Activated B cell treated with CpG ODN at 0.5 μM for 24 hours (primary cell): Measurements from ENCODE around the gene FIP1L1. TPM values are rescaled to one million over a fixed set of nuclear protein-coding genes. Genes with fewer than 3 reads are reported as not detected.

Source experiments
- ATAC-seq: fragments of 200-7000 bp; cut with Tn5 transposase; one replicate; pipeline ENCODE4 v1.10.0; 2021; ENCODE audit warnings: low read depth, mild to moderate bottlenecking, moderate library complexity
- CTCF ChIA-PET: fragments of 350-600 bp; sonication (Branson Sonifier 250); formaldehyde crosslinking; loops from one replicate; lab custom pipeline; 2021; ENCODE audit warnings: antibody characterized with exemption; lab: Charles Lee
- POLR2A ChIA-PET: fragments of 350-600 bp; sonication (Branson Sonifier 250); formaldehyde crosslinking; loops from one replicate; lab custom pipeline; 2021; ENCODE audit warnings: antibody characterized with exemption; lab: Charles Lee
- DNase-seq: peaks from one replicate; pipeline ENCODE4 v3.0.0; 2022
- H3K27ac Mint-ChIP-seq: one replicate; pipeline ENCODE4 v1.8.0; 2020; ENCODE audit warnings: mixed read lengths
- H3K27me3 Mint-ChIP-seq: one replicate; pipeline ENCODE4 v1.8.0; 2021; ENCODE audit warnings: mixed read lengths
- H3K36me3 Mint-ChIP-seq: one replicate; pipeline ENCODE4 v1.8.0; 2021; ENCODE audit warnings: low read depth, mixed read lengths
- H3K4me1 Mint-ChIP-seq: one replicate; pipeline ENCODE4 v1.8.0; 2021; ENCODE audit warnings: mixed read lengths
- H3K4me3 Mint-ChIP-seq: one replicate; pipeline ENCODE4 v1.8.0; 2020; ENCODE audit warnings: mild to moderate bottlenecking, mixed read lengths
- H3K9me3 Mint-ChIP-seq: one replicate; pipeline ENCODE4 v1.8.0; 2020; ENCODE audit warnings: mixed read lengths
- CTCF ChIP-seq: fragments of 200-600 bp; IDR thresholded peaks from one replicate; pipeline ENCODE4 v1.8.0; 2022; ENCODE audit warnings: antibody characterized with exemption, mild to moderate bottlenecking
- intact Hi-C: fragments of 100-400 bp; cut with micrococcal nuclease; formaldehyde crosslinking; loops from one replicate; pipeline ENCODE4 v1.15.1; 2024
- total RNA-seq: library from RNA; stranded (reverse); gene quantifications from 2 replicates; pipeline ENCODE4 v1.2.3, GENCODE V29; 2022

FIP1L1 gene
- total RNA-seq, 1 donor from 2014 or later = 80.1 TPM

GRCh38 chr4:53477636-53478035, 100.2 kb downstream of the FIP1L1 start:
- ATAC-seq = no peak
- ChIA-PET POLR2A (no interaction called here), CTCF (no interaction called here)
- Mint-ChIP-seq H3K27me3 (peaks cover 10% of the 10 kb centered on the region), H3K4me3 (no peak overlapping the region), H3K4me1 (no peaks in the 10 kb centered on the region), H3K36me3 (no peaks in the 10 kb centered on the region), H3K9me3 (peaks cover 3% of the 10 kb centered on the region), H3K27ac (no peak overlapping the region)
- DNase-seq = no peak
- intact Hi-C loops = no loop called here
- TF ChIP-seq CTCF = no peak

GRCh38 chr4:53478671-53479456, 101.4 kb downstream of the FIP1L1 start:
- Mint-ChIP-seq H3K4me3 (no peak overlapping the region), H3K36me3 (no peaks in the 10 kb centered on the region), H3K4me1 (no peaks in the 10 kb centered on the region), H3K27me3 (peaks cover 15% of the 10 kb centered on the region), H3K9me3 (no peaks in the 10 kb centered on the region), H3K27ac (no peak overlapping the region)
- DNase-seq (no peak), ATAC-seq (no peak)
- ChIA-PET POLR2A (no interaction called here), CTCF (no interaction called here)
- TF ChIP-seq CTCF = no peak
- intact Hi-C loops = no loop called here

- no peak for ATAC-seq
- ChIA-PET POLR2A (interaction anchor here (0.6 kb wide), 1 partner anchor 132 kb away, joined by 4 read pairs; no protein-coding TSS in a partner anchor), CTCF (interaction anchor here (1.5 kb wide), 1 partner anchor 15 kb away, joined by 3 read pairs; no protein-coding TSS in a partner anchor)
- DNase-seq = no peak
- Mint-ChIP-seq H3K36me3 (no peaks in the 10 kb centered on the region), H3K4me3 (no peak overlapping the region), H3K9me3 (no peaks in the 10 kb centered on the region), H3K27ac (no peak overlapping the region), H3K27me3 (peaks cover 15% of the 10 kb centered on the region), H3K4me1 (no peaks in the 10 kb centered on the region)
- TF ChIP-seq CTCF = no peak
- intact Hi-C loops = no loop called here
Observed at GRCh38 chr4:53479736-53480525, 102.5 kb downstream of the FIP1L1 start.

GRCh38 chr4:53480909-53481308, 103.5 kb downstream of the FIP1L1 start:
- Mint-ChIP-seq H3K27ac (no peak overlapping the region), H3K4me3 (no peak overlapping the region), H3K27me3 (peaks cover 15% of the 10 kb centered on the region), H3K9me3 (no peaks in the 10 kb centered on the region), H3K4me1 (no peaks in the 10 kb centered on the region), H3K36me3 (no peaks in the 10 kb centered on the region)
- ATAC-seq (no peak), DNase-seq (no peak)
- intact Hi-C loops = no loop called here
- CTCF ChIA-PET = interaction anchor here (1.5 kb wide), 1 partner anchor 14 kb away, joined by 3 read pairs; no protein-coding TSS in a partner anchor
- POLR2A ChIA-PET = no interaction called here
- no peak for TF ChIP-seq CTCF

GRCh38 chr4:53481586-53481985, 104.1 kb downstream of the FIP1L1 start:
- intact Hi-C loops = no loop called here
- ChIA-PET CTCF (no interaction called here), POLR2A (no interaction called here)
- no peak for DNase-seq
- no peak for ATAC-seq
- Mint-ChIP-seq H3K9me3 (no peaks in the 10 kb centered on the region), H3K27ac (no peak overlapping the region), H3K27me3 (peaks cover 15% of the 10 kb centered on the region), H3K36me3 (no peaks in the 10 kb centered on the region), H3K4me3 (no peak overlapping the region), H3K4me1 (no peaks in the 10 kb centered on the region)
- TF ChIP-seq CTCF = no peak
